Loucy (cell line): ENCODE data around the gene SLC29A3.

Experiments
- H2AFZ ChIP-seq: fragments of 200-600 bp; sonication (generic); 2 replicates; pipeline ENCODE4 v1.6.0; 2016; ENCODE audit warnings: antibody characterized with exemption, mild to moderate bottlenecking, low read length, moderate library complexity
- H3F3A ChIP-seq: fragments of 200-600 bp; 2 replicates; pipeline ENCODE4 v1.6.0; 2016; ENCODE audit warnings: antibody characterized with exemption, low read depth, mild to moderate bottlenecking
- H3K27me3 ChIP-seq: fragments of 200-600 bp; sonication (generic); 2 replicates; pipeline ENCODE4 v1.6.1; 2014; ENCODE audit warnings: low read length, mild to moderate bottlenecking; ENCODE audit not compliant: insufficient read depth, poor library complexity, severe bottlenecking
- H3K36me3 ChIP-seq: fragments of 200-600 bp; sonication (generic); 2 replicates; pipeline ENCODE4 v1.6.1; 2016; ENCODE audit warnings: low read length; ENCODE audit not compliant: insufficient read depth
- H3K4me1 ChIP-seq: fragments of 200-600 bp; sonication (generic); 2 replicates; pipeline ENCODE4 v1.5.1; 2014; ENCODE audit warnings: low read length, mild to moderate bottlenecking; ENCODE audit not compliant: insufficient read depth, poor library complexity, severe bottlenecking
- H3K4me2 ChIP-seq: fragments of 200-600 bp; sonication (generic); 2 replicates; pipeline ENCODE4 v1.6.0; 2014; ENCODE audit warnings: antibody characterized with exemption, low read length, low read depth, mild to moderate bottlenecking; ENCODE audit not compliant: poor library complexity, severe bottlenecking
- H3K4me3 ChIP-seq: fragments of 200-600 bp; sonication (generic); 2 replicates; pipeline ENCODE4 v1.5.1; 2014; ENCODE audit warnings: low read length, mild to moderate bottlenecking, mixed read lengths; ENCODE audit not compliant: poor library complexity, severe bottlenecking
- H3K79me2 ChIP-seq: fragments of 200-600 bp; sonication (generic); 2 replicates; pipeline ENCODE4 v1.6.1; 2014; ENCODE audit warnings: low read length; ENCODE audit not compliant: insufficient read depth
- H3K9ac ChIP-seq: fragments of 200-600 bp; sonication (generic); 2 replicates; pipeline ENCODE4 v1.6.0; 2014; ENCODE audit warnings: mild to moderate bottlenecking, low read depth, low read length, moderate library complexity; ENCODE audit not compliant: poor library complexity, severe bottlenecking
- H3K9me2 ChIP-seq: fragments of 200-600 bp; sonication (generic); replicated peaks from 2 replicates; pipeline ENCODE4 v1.6.1; 2016; ENCODE audit warnings: low read depth, low read length, mixed read lengths
- H3K9me3 ChIP-seq: fragments of 200-600 bp; sonication (generic); 2 replicates; pipeline ENCODE4 v1.6.1; 2014; ENCODE audit warnings: mild to moderate bottlenecking, antibody characterized with exemption, low read length, low read depth; ENCODE audit not compliant: insufficient read depth
- H4K20me1 ChIP-seq: fragments of 200-600 bp; sonication (generic); 2 replicates; pipeline ENCODE4 v1.6.0; 2014; ENCODE audit warnings: antibody characterized with exemption, low read length, mild to moderate bottlenecking; ENCODE audit not compliant: insufficient read depth, poor library complexity, severe bottlenecking
- CTCF ChIP-seq: fragments of 200-600 bp; sonication (generic); conservative IDR thresholded peaks from 2 replicates; pipeline ENCODE4 v1.5.1; 2014; ENCODE audit warnings: mild to moderate bottlenecking, antibody characterized with exemption, low read length
- EZH2phosphoT487 ChIP-seq: fragments of 200-600 bp; IDR thresholded peaks from 2 replicates; pipeline ENCODE4 v1.6.1; 2018; ENCODE audit warnings: antibody characterized with exemption, mild to moderate bottlenecking, moderate library complexity, borderline replicate concordance

Gene SLC29A3

GRCh38 chr10:71292624-71293445 is 26.2 kb upstream of the SLC29A3 start:
- H3K79me2 ChIP-seq, result no peaks in the 10 kb centered on the region
- H4K20me1 ChIP-seq, result no peaks in the 10 kb centered on the region
- H3K36me3 ChIP-seq, result no peaks in the 10 kb centered on the region
- peaks cover 3% of the 10 kb centered on the region for H3K4me1 ChIP-seq
- no peaks in the 10 kb centered on the region for H3K27me3 ChIP-seq
- no peaks in the 10 kb centered on the region for H3F3A ChIP-seq
- no peak overlapping the region for H2AFZ ChIP-seq
- no peak for TF ChIP-seq CTCF
- TF ChIP-seq EZH2phosphoT487, result no peak
- no peak overlapping the region for H3K4me2 ChIP-seq
- H3K9me2 ChIP-seq, result no peaks in the 10 kb centered on the region
- no peak overlapping the region for H3K9ac ChIP-seq
- H3K4me3 ChIP-seq, result no peak overlapping the region
- no peaks in the 10 kb centered on the region for H3K9me3 ChIP-seq

GRCh38 chr10:71293446-71294084 is 25.5 kb upstream of the SLC29A3 start:
- no peak overlapping the region for H2AFZ ChIP-seq
- no peak overlapping the region for H3K9ac ChIP-seq
- H3K9me2 ChIP-seq, result no peaks in the 10 kb centered on the region
- no peaks in the 10 kb centered on the region for H3K27me3 ChIP-seq
- H3K9me3 ChIP-seq, result no peaks in the 10 kb centered on the region
- TF ChIP-seq CTCF, result no peak
- TF ChIP-seq EZH2phosphoT487, result no peak
- H4K20me1 ChIP-seq, result no peaks in the 10 kb centered on the region
- H3K4me2 ChIP-seq, result no peak overlapping the region
- peaks cover 3% of the 10 kb centered on the region for H3K4me1 ChIP-seq
- no peak overlapping the region for H3K4me3 ChIP-seq
- H3K79me2 ChIP-seq, result no peaks in the 10 kb centered on the region
- no peaks in the 10 kb centered on the region for H3F3A ChIP-seq
- H3K36me3 ChIP-seq, result no peaks in the 10 kb centered on the region

- Histone ChIP-seq H3K27me3 (no peaks in the 10 kb centered on the region), H3K4me1 (peaks cover 3% of the 10 kb centered on the region)
Observed at GRCh38 chr10:71294091-71294561, 24.9 kb upstream of the SLC29A3 start.

More at GRCh38 chr10:71294091-71294561, 24.9 kb upstream of the SLC29A3 start:
- H3F3A ChIP-seq, result no peaks in the 10 kb centered on the region
- TF ChIP-seq CTCF (no peak), EZH2phosphoT487 (no peak)
- no peak overlapping the region for H3K4me2 ChIP-seq
- no peaks in the 10 kb centered on the region for H3K9me2 ChIP-seq
- no peaks in the 10 kb centered on the region for H3K9me3 ChIP-seq
- H3K9ac ChIP-seq, result no peak overlapping the region
- H2AFZ ChIP-seq, result no peak overlapping the region
- H4K20me1 ChIP-seq, result no peaks in the 10 kb centered on the region
- H3K36me3 ChIP-seq, result no peaks in the 10 kb centered on the region
- no peaks in the 10 kb centered on the region for H3K79me2 ChIP-seq
- H3K4me3 ChIP-seq, result no peak overlapping the region
